Suprapubic skin (tissue), 4 donors: Measurements from ENCODE around the gene PRKCZ. TPM values are rescaled to one million over a fixed set of nuclear protein-coding genes. Genes with fewer than 3 reads are reported as not detected.

Experiments
- DNase-seq, 2 donors: peaks; one replicate each; pipeline ENCODE4 v3.0.0-alpha.2; 2019; ENCODE audit warnings: low spot score in 2 of 2
- H3K27ac ChIP-seq: fragments of 200-600 bp; sonication (generic); one replicate; pipeline ENCODE4 v1.5.1; 2019
- H3K27me3 ChIP-seq: fragments of 200-600 bp; sonication (generic); one replicate; pipeline ENCODE4 v1.5.1; 2019
- H3K36me3 ChIP-seq: fragments of 200-600 bp; sonication (generic); one replicate; pipeline ENCODE4 v1.5.1; 2019
- H3K4me1 ChIP-seq: fragments of 200-600 bp; sonication (generic); one replicate; pipeline ENCODE4 v1.5.1; 2019
- H3K4me3 ChIP-seq: fragments of 200-600 bp; sonication (generic); one replicate; pipeline ENCODE4 v1.5.1; 2019; ENCODE audit warnings: mild to moderate bottlenecking
- H3K9me3 ChIP-seq: fragments of 200-600 bp; sonication (generic); one replicate; pipeline ENCODE4 v1.5.1; 2019
- EP300 ChIP-seq: sonication (generic); formaldehyde crosslinking; IDR thresholded peaks from one replicate; pipeline ENCODE4 v1.6.1; 2017; ENCODE audit warnings: antibody characterized with exemption
- POLR2A ChIP-seq, 2 donors: fragments of 450-650 bp; IDR thresholded peaks; one replicate each; pipeline ENCODE4 v1.6.1; 2017; ENCODE audit warnings: antibody characterized with exemption in 2 of 2, mild to moderate bottlenecking in 2 of 2, moderate library complexity in 2 of 2
- POLR2AphosphoS5 ChIP-seq, 3 donors: sonication (generic); formaldehyde crosslinking; IDR thresholded peaks; one replicate each; pipeline ENCODE4 v1.6.1; 2017; ENCODE audit warnings: antibody characterized with exemption in 3 of 3
- WGBS: methylation state at CpG from one replicate; pipeline ENCODE4 v1.1.5; 2018; 5-methylcytosine and 5-hydroxymethylcytosine counted together
- total RNA-seq, 4 donors: library from RNA; depleted of rRNA; stranded (reverse); fragments of >200 nt; gene quantifications; one replicate each; pipeline ENCODE4 v1.1.0, GENCODE V29; 2016
- TF ChIP-seq, protein P1 (sequence below), 2 donors: fragments of 200-600 bp in 1 of 2; fragments of 450-650 bp in 1 of 2; sonication (generic) in 1 of 2; IDR thresholded peaks; one replicate each; pipeline ENCODE4 v1.5.1; 2016 to 2019; ENCODE audit warnings: antibody characterized with exemption in 2 of 2, mild to moderate bottlenecking in 1 of 2, moderate library complexity in 1 of 2

Gene PRKCZ
- total RNA-seq, 4 donors from 2014 or later: 21.7 to 31.5 (median 25.4) TPM

DNA sequence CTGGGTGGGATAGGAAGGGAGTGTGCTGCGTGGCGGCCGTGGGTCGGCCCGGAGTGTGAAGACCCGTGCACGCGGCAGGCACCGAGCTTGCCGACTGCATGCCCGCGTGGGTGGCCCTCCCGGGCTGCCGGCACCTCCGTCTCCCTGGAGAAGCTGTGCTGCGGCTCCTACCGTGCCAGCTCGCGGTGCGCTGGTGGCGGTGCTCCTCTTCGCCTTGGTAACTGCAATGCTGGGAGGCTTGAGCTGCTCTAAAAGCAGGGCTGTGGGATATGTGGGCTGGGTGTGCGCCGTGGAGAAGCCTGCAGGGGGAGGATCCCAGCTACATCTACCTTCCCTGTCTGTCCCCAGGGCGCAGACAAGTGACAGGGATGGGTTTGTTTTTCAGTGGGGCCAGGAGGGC is 28.7 kb upstream of the PRKCZ start:
- no peaks in the 10 kb centered on the region for H3K9me3 ChIP-seq
- H3K4me1 ChIP-seq: peaks cover 18% of the 10 kb centered on the region
- H3K27ac ChIP-seq: no peak overlapping the region
- H3K27me3 ChIP-seq: peaks cover 84% of the 10 kb centered on the region
- TF ChIP-seq POLR2A (IDR thresholded peaks at IDR 0.05) (no peak), POLR2AphosphoS5 (IDR thresholded peaks at IDR 0.05) (no peak), EP300 (no peak)
- TF ChIP-seq, protein P1, sequence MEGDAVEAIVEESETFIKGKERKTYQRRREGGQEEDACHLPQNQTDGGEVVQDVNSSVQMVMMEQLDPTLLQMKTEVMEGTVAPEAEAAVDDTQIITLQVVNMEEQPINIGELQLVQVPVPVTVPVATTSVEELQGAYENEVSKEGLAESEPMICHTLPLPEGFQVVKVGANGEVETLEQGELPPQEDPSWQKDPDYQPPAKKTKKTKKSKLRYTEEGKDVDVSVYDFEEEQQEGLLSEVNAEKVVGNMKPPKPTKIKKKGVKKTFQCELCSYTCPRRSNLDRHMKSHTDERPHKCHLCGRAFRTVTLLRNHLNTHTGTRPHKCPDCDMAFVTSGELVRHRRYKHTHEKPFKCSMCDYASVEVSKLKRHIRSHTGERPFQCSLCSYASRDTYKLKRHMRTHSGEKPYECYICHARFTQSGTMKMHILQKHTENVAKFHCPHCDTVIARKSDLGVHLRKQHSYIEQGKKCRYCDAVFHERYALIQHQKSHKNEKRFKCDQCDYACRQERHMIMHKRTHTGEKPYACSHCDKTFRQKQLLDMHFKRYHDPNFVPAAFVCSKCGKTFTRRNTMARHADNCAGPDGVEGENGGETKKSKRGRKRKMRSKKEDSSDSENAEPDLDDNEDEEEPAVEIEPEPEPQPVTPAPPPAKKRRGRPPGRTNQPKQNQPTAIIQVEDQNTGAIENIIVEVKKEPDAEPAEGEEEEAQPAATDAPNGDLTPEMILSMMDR (IDR thresholded peaks at IDR 0.05): no peak
- H3K36me3 ChIP-seq: no peaks in the 10 kb centered on the region
- DNase-seq: no peak
- no peak overlapping the region for H3K4me3 ChIP-seq
- WGBS: 82% methylated on average over 15 of the region's 25 CpGs

DNA sequence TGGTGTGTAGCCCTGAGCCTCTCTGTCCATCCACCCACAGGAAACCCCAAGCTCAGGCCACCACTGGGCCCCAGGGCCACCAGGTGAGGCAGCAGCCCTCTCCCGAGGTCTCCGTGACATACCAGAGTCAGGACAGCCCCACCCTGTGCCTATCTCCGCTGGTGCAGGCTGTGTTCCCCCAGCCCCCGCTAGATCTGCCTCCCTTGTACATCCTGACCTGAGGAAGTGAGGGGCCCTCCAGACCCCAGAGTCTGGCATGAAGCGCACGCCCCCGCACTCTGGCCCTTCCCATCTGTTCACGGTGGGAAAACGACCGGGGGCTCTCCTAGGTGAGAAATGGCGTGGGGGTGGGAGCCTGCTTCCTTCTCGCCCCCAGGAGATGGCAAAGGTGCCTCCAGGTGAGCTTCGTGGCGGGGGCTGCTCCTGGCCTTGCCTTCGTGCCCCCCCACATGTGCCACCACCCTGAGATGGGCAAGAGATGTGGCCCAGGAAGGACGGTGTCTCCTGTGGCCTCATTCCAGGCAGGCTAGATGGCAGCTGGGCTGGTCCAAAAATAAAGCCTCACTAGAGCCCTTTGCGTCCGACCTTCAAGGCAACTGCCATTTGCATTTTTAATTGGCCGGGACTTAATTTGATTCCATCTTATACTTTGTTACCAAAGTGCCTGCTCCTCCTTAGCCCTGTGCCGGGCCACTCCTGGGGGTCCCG is 28.0 kb upstream of the PRKCZ start:
- TF ChIP-seq POLR2AphosphoS5 (IDR thresholded peaks at IDR 0.05) (no peak), POLR2A (IDR thresholded peaks at IDR 0.05) (no peak), EP300 (no peak)
- TF ChIP-seq, protein P1 (IDR thresholded peaks at IDR 0.05): no peak
- H3K4me3 ChIP-seq: no peak overlapping the region
- H3K27ac ChIP-seq: no peak overlapping the region
- peaks cover 18% of the 10 kb centered on the region for H3K4me1 ChIP-seq
- 77% methylated on average over 10 of the region's 21 CpGs for WGBS
- H3K36me3 ChIP-seq: no peaks in the 10 kb centered on the region
- H3K27me3 ChIP-seq: peaks cover 81% of the 10 kb centered on the region
- DNase-seq: no peak
- H3K9me3 ChIP-seq: no peaks in the 10 kb centered on the region

DNA sequence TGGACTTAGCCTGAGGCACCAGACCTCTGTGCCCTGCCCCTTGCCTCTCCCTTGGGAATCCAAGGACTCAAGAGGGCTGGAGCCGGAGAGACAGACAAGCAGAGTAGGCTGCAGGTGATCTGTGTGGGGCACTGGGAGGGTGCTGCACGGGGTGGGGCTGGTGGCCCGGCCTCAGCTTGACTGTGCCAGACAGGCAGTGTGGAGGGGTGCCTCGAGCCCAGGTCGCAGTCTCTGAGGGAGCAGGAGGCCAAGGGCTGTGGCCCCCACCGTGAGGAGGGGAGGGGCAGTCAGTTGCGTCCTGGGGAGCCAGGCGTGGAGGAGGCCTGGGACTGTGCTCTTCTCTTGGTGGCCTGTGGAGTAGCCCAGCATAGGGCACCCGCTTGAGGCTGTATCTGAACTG is 27.0 kb upstream of the PRKCZ start:
- Histone ChIP-seq H3K36me3 (no peaks in the 10 kb centered on the region), H3K9me3 (no peaks in the 10 kb centered on the region), H3K27ac (no peak overlapping the region), H3K4me1 (peaks cover 18% of the 10 kb centered on the region), H3K27me3 (peaks cover 73% of the 10 kb centered on the region), H3K4me3 (no peak overlapping the region)
- 89% methylated on average over 7 of the region's 9 CpGs for WGBS
- no peak for TF ChIP-seq POLR2AphosphoS5 (IDR thresholded peaks at IDR 0.05)
- TF ChIP-seq EP300: no peak
- TF ChIP-seq POLR2A (IDR thresholded peaks at IDR 0.05): no peak
- TF ChIP-seq, protein P1 (IDR thresholded peaks at IDR 0.05): no peak
- DNase-seq: no peak

DNA sequence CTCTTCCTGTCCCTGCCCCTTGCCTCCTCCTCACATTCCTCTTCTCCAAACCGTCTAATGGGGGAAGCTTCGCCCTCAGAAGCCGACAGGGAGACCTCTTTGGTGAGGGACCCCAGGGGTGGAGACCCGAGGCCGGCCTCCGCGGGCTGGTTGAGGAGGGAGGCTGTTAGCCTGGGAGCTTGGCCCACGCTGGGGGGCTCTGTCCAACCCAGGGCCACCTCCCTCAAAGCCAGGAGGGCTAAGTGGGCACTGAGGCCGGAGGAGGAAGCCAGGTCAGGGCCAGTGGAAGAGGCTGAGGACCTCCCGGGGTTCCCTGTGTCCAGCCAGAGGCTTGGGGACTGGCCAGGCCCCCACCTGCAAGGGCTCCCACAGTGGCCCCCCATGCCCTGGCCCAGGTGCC is 25.8 kb upstream of the PRKCZ start:
- H3K27me3 ChIP-seq: peaks cover 62% of the 10 kb centered on the region

DNA sequence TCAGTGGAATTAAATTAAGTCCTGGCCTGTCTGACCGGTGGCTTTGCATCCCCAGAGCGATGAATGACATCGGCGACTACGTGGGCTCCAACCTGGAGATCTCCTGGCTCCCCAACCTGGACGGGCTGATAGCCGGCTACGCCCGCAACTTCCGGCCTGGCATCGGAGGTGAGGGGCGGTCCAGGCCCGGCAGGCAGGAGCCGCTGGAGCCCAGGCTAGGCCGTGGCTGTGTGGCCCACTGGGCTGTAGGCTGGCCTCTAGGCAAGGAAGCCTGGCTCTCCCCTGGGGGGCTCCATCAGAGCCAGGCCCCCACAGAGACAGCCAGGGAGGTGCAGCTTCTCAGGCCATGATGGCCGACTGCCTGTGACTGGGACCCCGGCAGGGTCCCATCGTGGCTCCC is 25.3 kb upstream of the PRKCZ start:
- no peak overlapping the region for H3K27ac ChIP-seq
- peaks cover 5% of the 10 kb centered on the region for H3K4me1 ChIP-seq
- 80% methylated on average over 5 of the region's 18 CpGs for whole genome bisulfite sequencing
- H3K4me3 ChIP-seq: no peak overlapping the region
- no peaks in the 10 kb centered on the region for H3K36me3 ChIP-seq
- H3K9me3 ChIP-seq: no peaks in the 10 kb centered on the region
- peak in 1 of 2 donors; percentile 50 for DNase-seq
- H3K27me3 ChIP-seq: peaks cover 57% of the 10 kb centered on the region
- TF ChIP-seq, protein P1 (IDR thresholded peaks at IDR 0.05): no peak
- no peak for TF ChIP-seq POLR2A (IDR thresholded peaks at IDR 0.05)
- no peak for TF ChIP-seq EP300
- TF ChIP-seq POLR2AphosphoS5 (IDR thresholded peaks at IDR 0.05): no peak

More for the DNA sequence above, 25.8 kb upstream of the PRKCZ start:
- H3K4me1 ChIP-seq: peaks cover 10% of the 10 kb centered on the region
- no peaks in the 10 kb centered on the region for H3K36me3 ChIP-seq
- H3K4me3 ChIP-seq: no peak overlapping the region
- H3K27ac ChIP-seq: no peak overlapping the region
- no peaks in the 10 kb centered on the region for H3K9me3 ChIP-seq
- 89% methylated on average over 9 of the region's 10 CpGs for WGBS
- DNase-seq: no peak
- TF ChIP-seq, protein P1 (IDR thresholded peaks at IDR 0.05): no peak
- no peak for TF ChIP-seq POLR2A (IDR thresholded peaks at IDR 0.05)
- TF ChIP-seq POLR2AphosphoS5 (IDR thresholded peaks at IDR 0.05): no peak
- no peak for TF ChIP-seq EP300
